Gastroesophageal sphincter (tissue), 3 donors: ENCODE results near the gene SSBP4.

ENCODE experiments used
- CTCF ChIP-seq, 4 experiments: fragments of 200-600 bp in 2 of 4; fragments of 450-650 bp in 2 of 4; sonication (generic) in 1 of 4; IDR thresholded peaks; one replicate each; pipeline ENCODE4 v1.5.1; 2017 to 2019; ENCODE audit warnings: antibody characterized with exemption in 4 of 4, mild to moderate bottlenecking in 2 of 4, moderate library complexity in 2 of 4
- EP300 ChIP-seq: sonication (generic); formaldehyde crosslinking; IDR thresholded peaks from one replicate; pipeline ENCODE4 v1.6.1; 2017; ENCODE audit warnings: antibody characterized with exemption, mild to moderate bottlenecking
- POLR2A ChIP-seq, 2 donors: fragments of 450-650 bp; IDR thresholded peaks; one replicate each; pipeline ENCODE4 v1.6.1; 2017; ENCODE audit warnings: antibody characterized with exemption in 2 of 2, mild to moderate bottlenecking in 2 of 2, moderate library complexity in 1 of 2

GRCh38 chr19:18416778-18417249, 2.4 kb upstream of the SSBP4 start:
- TF ChIP-seq CTCF (IDR thresholded peaks at IDR 0.05) (no peak), POLR2A (IDR thresholded peaks at IDR 0.05) (peak; percentile 23 to 28), EP300 (no peak)
